KMS-11 (cell line): ENCODE measurements around the gene ARRDC1.

ENCODE experiments used
- H2AFZ ChIP-seq: fragments of 200-600 bp; sonication (generic); 2 replicates; pipeline ENCODE4 v1.6.1; 2016; ENCODE audit warnings: antibody characterized with exemption, mixed run types, low read depth
- H3K27ac ChIP-seq: fragments of 200-600 bp; sonication (generic); 2 replicates; pipeline ENCODE4 v1.6.1; 2016; ENCODE audit warnings: mild to moderate bottlenecking, mixed run types
- H3K27me3 ChIP-seq: fragments of 200-600 bp; sonication (generic); 2 replicates; pipeline ENCODE4 v1.6.1; 2017; ENCODE audit warnings: mild to moderate bottlenecking, low read depth, mixed run types, moderate library complexity; ENCODE audit not compliant: insufficient read depth
- H3K36me3 ChIP-seq: fragments of 200-600 bp; sonication (generic); 2 replicates; pipeline ENCODE4 v1.6.1; 2017; ENCODE audit warnings: mild to moderate bottlenecking, mixed run types; ENCODE audit not compliant: insufficient read depth
- H3K4me1 ChIP-seq: fragments of 200-600 bp; sonication (generic); 2 replicates; pipeline ENCODE4 v1.6.1; 2016; ENCODE audit warnings: mild to moderate bottlenecking, low read depth, mixed run types; ENCODE audit not compliant: poor library complexity, severe bottlenecking
- H3K4me2 ChIP-seq: fragments of 200-600 bp; sonication (generic); 2 replicates; pipeline ENCODE4 v1.7.0; 2016; ENCODE audit warnings: mild to moderate bottlenecking, mixed run types
- H3K4me3 ChIP-seq: fragments of 200-600 bp; sonication (generic); IDR thresholded peaks from 2 replicates; pipeline ENCODE4 v1.6.1; 2017; ENCODE audit warnings: low read depth, low read length, mixed read lengths; ENCODE audit not compliant: insufficient read depth
- H3K79me2 ChIP-seq: fragments of 200-600 bp; sonication (generic); 2 replicates; pipeline ENCODE4 v1.6.1; 2016; ENCODE audit warnings: low read depth, mixed run types; ENCODE audit not compliant: insufficient read depth
- H3K9ac ChIP-seq: fragments of 200-600 bp; sonication (generic); 2 replicates; pipeline ENCODE4 v1.6.1; 2016; ENCODE audit warnings: mild to moderate bottlenecking, mixed run types
- H4K20me1 ChIP-seq: fragments of 200-600 bp; sonication (generic); 2 replicates; pipeline ENCODE4 v1.6.1; 2016; ENCODE audit warnings: mild to moderate bottlenecking, mixed run types; ENCODE audit not compliant: insufficient read depth
- TF ChIP-seq, protein P1 (sequence below): fragments of 200-600 bp; sonication (generic); conservative IDR thresholded peaks from 2 replicates; pipeline ENCODE4 v1.6.1; 2017; ENCODE audit warnings: low read depth, mild to moderate bottlenecking, antibody characterized with exemption, low read length, moderate library complexity, mixed read lengths

Gene ARRDC1

GRCh38 chr9:137638680-137639079 lies 33.2 kb downstream of the ARRDC1 start:
- Histone ChIP-seq H3K27ac (peak overlapping the region; percentile 30; the same call in 1 of the 2 replicates), H3K4me3 (no peak overlapping the region), H3K4me1 (peaks cover 16% of the 10 kb centered on the region), H3K36me3 (no peaks in the 10 kb centered on the region), H3K9ac (no peak overlapping the region), H4K20me1 (no peaks in the 10 kb centered on the region), H3K4me2 (peak overlapping the region; percentile 72), H3K27me3 (no peaks in the 10 kb centered on the region), H2AFZ (no peak overlapping the region), H3K79me2 (peaks cover 74% of the 10 kb centered on the region)
- TF ChIP-seq, protein P1, sequence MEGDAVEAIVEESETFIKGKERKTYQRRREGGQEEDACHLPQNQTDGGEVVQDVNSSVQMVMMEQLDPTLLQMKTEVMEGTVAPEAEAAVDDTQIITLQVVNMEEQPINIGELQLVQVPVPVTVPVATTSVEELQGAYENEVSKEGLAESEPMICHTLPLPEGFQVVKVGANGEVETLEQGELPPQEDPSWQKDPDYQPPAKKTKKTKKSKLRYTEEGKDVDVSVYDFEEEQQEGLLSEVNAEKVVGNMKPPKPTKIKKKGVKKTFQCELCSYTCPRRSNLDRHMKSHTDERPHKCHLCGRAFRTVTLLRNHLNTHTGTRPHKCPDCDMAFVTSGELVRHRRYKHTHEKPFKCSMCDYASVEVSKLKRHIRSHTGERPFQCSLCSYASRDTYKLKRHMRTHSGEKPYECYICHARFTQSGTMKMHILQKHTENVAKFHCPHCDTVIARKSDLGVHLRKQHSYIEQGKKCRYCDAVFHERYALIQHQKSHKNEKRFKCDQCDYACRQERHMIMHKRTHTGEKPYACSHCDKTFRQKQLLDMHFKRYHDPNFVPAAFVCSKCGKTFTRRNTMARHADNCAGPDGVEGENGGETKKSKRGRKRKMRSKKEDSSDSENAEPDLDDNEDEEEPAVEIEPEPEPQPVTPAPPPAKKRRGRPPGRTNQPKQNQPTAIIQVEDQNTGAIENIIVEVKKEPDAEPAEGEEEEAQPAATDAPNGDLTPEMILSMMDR, result no peak

GRCh38 chr9:137639303-137640051 lies 34.0 kb downstream of the ARRDC1 start:
- Histone ChIP-seq H3K27me3 (no peaks in the 10 kb centered on the region), H2AFZ (no peak overlapping the region), H4K20me1 (no peaks in the 10 kb centered on the region), H3K4me3 (no peak overlapping the region), H3K79me2 (peaks cover 75% of the 10 kb centered on the region), H3K4me1 (peaks cover 16% of the 10 kb centered on the region), H3K36me3 (no peaks in the 10 kb centered on the region), H3K9ac (peak overlapping the region; percentile 13; the same call in 1 of the 2 replicates), H3K27ac (peak overlapping the region; percentile 30), H3K4me2 (peak overlapping the region; percentile 72)
- TF ChIP-seq, protein P1, result no peak

DNA sequence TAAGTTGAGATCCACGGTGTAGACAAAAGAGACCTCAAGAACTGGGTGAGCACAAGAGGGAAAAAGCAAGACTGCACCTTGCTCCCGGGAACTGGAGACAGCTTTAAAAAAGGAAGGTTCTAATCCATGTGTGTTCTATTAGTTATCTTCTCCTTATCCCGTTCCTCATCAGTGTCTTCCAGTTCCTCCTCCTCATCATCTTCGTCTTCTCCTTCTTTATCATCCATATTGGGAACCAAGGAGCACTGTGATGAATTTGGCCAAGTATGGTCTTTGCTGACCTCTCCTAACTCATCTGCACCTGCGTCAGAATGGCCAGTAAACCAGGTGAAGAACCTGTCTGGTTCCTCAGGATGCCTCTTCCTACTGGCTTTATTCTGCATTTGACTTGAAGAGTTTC lies 35.4 kb downstream of the ARRDC1 start:
- peaks cover 75% of the 10 kb centered on the region for H3K79me2 ChIP-seq
- H3K27ac ChIP-seq, result no peak overlapping the region
- no peak overlapping the region for H2AFZ ChIP-seq
- no peak overlapping the region for H3K4me2 ChIP-seq
- no peaks in the 10 kb centered on the region for H4K20me1 ChIP-seq
- no peak overlapping the region for H3K9ac ChIP-seq
- no peaks in the 10 kb centered on the region for H3K27me3 ChIP-seq
- peaks cover 16% of the 10 kb centered on the region for H3K4me1 ChIP-seq
- TF ChIP-seq, protein P1, result no peak
- H3K4me3 ChIP-seq, result no peak overlapping the region
- H3K36me3 ChIP-seq, result no peaks in the 10 kb centered on the region

DNA sequence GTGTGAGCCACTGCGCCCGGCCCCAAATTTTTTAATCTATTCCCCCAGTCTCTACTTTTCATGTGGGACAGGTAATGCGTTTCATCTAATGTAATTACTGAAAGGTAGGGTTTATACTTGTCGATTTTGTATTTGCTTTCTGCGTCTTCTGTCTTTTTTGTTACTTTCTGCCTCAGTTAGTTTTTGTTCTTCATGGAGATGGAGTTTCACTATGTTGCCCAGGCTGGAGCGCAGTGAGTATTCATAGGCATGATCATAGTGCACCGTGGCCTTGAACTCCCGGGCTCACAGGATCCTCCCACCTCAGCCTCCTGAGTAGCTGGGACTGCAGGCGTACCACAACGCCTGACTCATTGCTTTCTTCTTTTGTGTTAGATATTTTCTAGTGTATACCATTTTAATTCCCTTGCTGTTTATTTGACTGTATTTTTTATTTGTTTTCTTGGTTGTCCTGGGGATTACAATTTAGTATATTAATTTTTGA lies 36.7 kb downstream of the ARRDC1 start:
- Histone ChIP-seq H3K4me1 (peaks cover 16% of the 10 kb centered on the region), H3K9ac (no peak overlapping the region), H3K27ac (no peak overlapping the region), H3K4me3 (no peak overlapping the region), H3K4me2 (no peak overlapping the region), H2AFZ (no peak overlapping the region), H4K20me1 (no peaks in the 10 kb centered on the region), H3K79me2 (peaks cover 74% of the 10 kb centered on the region), H3K36me3 (no peaks in the 10 kb centered on the region), H3K27me3 (no peaks in the 10 kb centered on the region)
- TF ChIP-seq, protein P1, result no peak
